A549 (cell line): ENCODE data around the gene ARMS2. TPM values are rescaled to one million over a fixed set of nuclear protein-coding genes. Genes with fewer than 3 reads are reported as not detected.

Experiments used
- ATAC-seq, 2 experiments: fragments of 200-7000 bp in 1 of 2; fragments of >200 bp in 1 of 2; cut with Nextera tagmentation in 1 of 2; cut with Tn5 transposase in 1 of 2; 3 replicates each; pipeline versions ENCODE4 v1.8.0 to v1.9.1; 2018 to 2020; ENCODE audit warnings: mild to moderate bottlenecking in 1 of 2, moderate library complexity in 1 of 2
- CTCF ChIA-PET: fragments of 300-600 bp; sonication (Branson Sonifier 250); formaldehyde crosslinking; extraction: SDS; loops from one replicate; lab custom pipeline; 2021; ENCODE audit warnings: antibody characterized with exemption, inconsistent platforms; lab: Yijun Ruan, JAX
- POLR2A ChIA-PET: fragments of 350-600 bp; formaldehyde crosslinking; extraction: SDS; loops from one replicate; lab custom pipeline; 2021; ENCODE audit warnings: antibody characterized with exemption, inconsistent platforms; lab: Yijun Ruan, JAX
- DNase-seq, 2 experiments: peaks; one replicate each; pipeline versions ENCODE4 v3.0.0 to v3.0.0-alpha.2; 2011 to 2016; ENCODE audit warnings: low read depth in 1 of 2, low spot score in 1 of 2
- FAIRE-seq: peaks from 2 replicates; lab custom pipeline; 2011; peaks lifted over from hg19 to GRCh38; lab: Jason Lieb, UNC
- H3K27ac ChIP-seq, 2 experiments: fragments of >200 bp; sonication (Bioruptor Twin); formaldehyde crosslinking; 3 replicates each; pipeline ENCODE4 v1.5.1; 2016 to 2017
- H3K4me1 ChIP-seq: fragments of >200 bp; sonication (Bioruptor Twin); formaldehyde crosslinking; 3 replicates; pipeline ENCODE4 v1.6.1; 2016
- H3K4me2 ChIP-seq: fragments of >200 bp; sonication (Bioruptor Twin); formaldehyde crosslinking; 3 replicates; pipeline ENCODE4 v1.6.1; 2016
- H3K4me3 ChIP-seq: fragments of >200 bp; sonication (Bioruptor Twin); formaldehyde crosslinking; 3 replicates; pipeline ENCODE4 v1.5.1; 2016
- H3K9me3 ChIP-seq: fragments of >200 bp; sonication (Bioruptor Twin); formaldehyde crosslinking; 3 replicates; pipeline ENCODE4 v1.6.1; 2016
- BCL3 ChIP-seq: fragments of >200 bp; sonication (Bioruptor Twin); formaldehyde crosslinking; IDR thresholded peaks from 3 replicates; pipeline ENCODE4 v1.6.1; 2016
- CHD2 ChIP-seq: fragments of 150-350 bp; IDR thresholded peaks from 2 replicates; pipeline ENCODE4 v1.6.1; 2014; ENCODE audit warnings: low read length; ENCODE audit not compliant: partially characterized antibody
- E2F6 ChIP-seq: IDR thresholded peaks from 2 replicates; pipeline ENCODE4 v1.6.1; 2012; ENCODE audit warnings: low read depth, borderline replicate concordance
- ELK1 ChIP-seq: fragments of 150-350 bp; IDR thresholded peaks from 2 replicates; pipeline ENCODE4 v1.6.1; 2014; ENCODE audit warnings: low read depth, mild to moderate bottlenecking, low read length
- FOSB ChIP-seq: fragments of 250-450 bp; sonication (Bioruptor Pico); IDR thresholded peaks from 2 replicates; pipeline ENCODE4 v1.5.0; 2020; ENCODE audit warnings: mild to moderate bottlenecking, moderate library complexity
- HEYL ChIP-seq: fragments of 250-450 bp; sonication (Bioruptor Pico); IDR thresholded peaks from 2 replicates; pipeline ENCODE4 v1.8.0; 2021; ENCODE audit warnings: mild to moderate bottlenecking, moderate library complexity
- HOXA7 ChIP-seq: fragments of 250-450 bp; sonication (Bioruptor Pico); IDR thresholded peaks from 2 replicates; pipeline ENCODE4 v1.5.0; 2020; ENCODE audit warnings: mild to moderate bottlenecking, moderate library complexity
- HOXB5 ChIP-seq: fragments of 250-450 bp; sonication (Bioruptor Pico); IDR thresholded peaks from 2 replicates; pipeline ENCODE4 v1.5.0; 2020; ENCODE audit warnings: mild to moderate bottlenecking, moderate library complexity
- JUNB ChIP-seq: fragments of >200 bp; sonication (Bioruptor Twin); formaldehyde crosslinking; IDR thresholded peaks from 2 replicates; pipeline ENCODE4 v1.6.1; 2016
- KDM1A ChIP-seq: fragments of 200-600 bp; sonication (generic); IDR thresholded peaks from 2 replicates; pipeline ENCODE4 v1.6.1; 2016; ENCODE audit warnings: low read depth, mild to moderate bottlenecking
- MAFK ChIP-seq: fragments of 450-650 bp; IDR thresholded peaks from 2 replicates; pipeline ENCODE4 v1.6.1; 2014; ENCODE audit not compliant: partially characterized antibody
- MAZ ChIP-seq: fragments of 150-350 bp; IDR thresholded peaks from 2 replicates; pipeline ENCODE4 v1.6.1; 2014; ENCODE audit warnings: antibody characterized with exemption, low read depth, low read length, borderline replicate concordance
- NFE2L2 ChIP-seq: fragments of 150-350 bp; conservative IDR thresholded peaks from 2 replicates; pipeline ENCODE4 v1.6.1; 2014; ENCODE audit warnings: low read length
- NPAS2 ChIP-seq: fragments of 250-450 bp; sonication (Bioruptor Pico); IDR thresholded peaks from 2 replicates; pipeline ENCODE4 v1.8.0; 2022; ENCODE audit warnings: mild to moderate bottlenecking, moderate library complexity, borderline replicate concordance
- NR3C1 ChIP-seq: fragments of >200 bp; sonication (Bioruptor Twin); formaldehyde crosslinking; IDR thresholded peaks from 3 replicates; pipeline ENCODE4 v1.6.1; 2017
- POLR2A ChIP-seq: IDR thresholded peaks from 2 replicates; pipeline ENCODE4 v1.6.1; 2012; ENCODE audit warnings: mild to moderate bottlenecking, low read length
- POLR2AphosphoS2 ChIP-seq: conservative IDR thresholded peaks from 2 replicates; pipeline ENCODE4 v1.6.1; 2012; ENCODE audit warnings: low read length, improper control_type of control experiment, inconsistent platforms
- RARB ChIP-seq: fragments of 250-450 bp; sonication (Bioruptor Pico); IDR thresholded peaks from 2 replicates; pipeline ENCODE4 v1.8.0; 2021; ENCODE audit warnings: mild to moderate bottlenecking, moderate library complexity
- SMC3 ChIP-seq: fragments of >200 bp; sonication (Bioruptor Twin); formaldehyde crosslinking; IDR thresholded peaks from 3 replicates; pipeline ENCODE4 v1.6.1; 2018; ENCODE audit warnings: inconsistent platforms
- TFCP2L1 ChIP-seq: fragments of 250-450 bp; sonication (Bioruptor Pico); IDR thresholded peaks from 2 replicates; pipeline ENCODE4 v1.5.0; 2021; ENCODE audit warnings: mild to moderate bottlenecking
- TP53 ChIP-seq: fragments of 250-450 bp; sonication (Bioruptor Pico); IDR thresholded peaks from 2 replicates; pipeline ENCODE4 v1.5.0; 2021; ENCODE audit warnings: mild to moderate bottlenecking, moderate library complexity
- ZC3H11A ChIP-seq: fragments of 450-650 bp; IDR thresholded peaks from 2 replicates; pipeline ENCODE4 v1.6.1; 2014; ENCODE audit warnings: antibody characterized with exemption, mild to moderate bottlenecking
- ZFP36 ChIP-seq: fragments of 450-650 bp; IDR thresholded peaks from 2 replicates; pipeline ENCODE4 v1.6.1; 2014; ENCODE audit warnings: borderline replicate concordance; ENCODE audit not compliant: partially characterized antibody
- ZNF302 ChIP-seq: fragments of 250-450 bp; sonication (Bioruptor Pico); IDR thresholded peaks from 2 replicates; pipeline ENCODE4 v1.9.0; 2021; ENCODE audit warnings: inconsistent platforms, mild to moderate bottlenecking, moderate library complexity
- WGBS: methylation state at CpG from one replicate; pipeline ENCODE4 v1.1.6; 2017; ENCODE audit errors: missing lambda C conversion rate; 5-methylcytosine and 5-hydroxymethylcytosine counted together
- polyA plus RNA-seq, 4 experiments: library from polyadenylated mRNA; depleted of rRNA in 3 of 4; stranded (reverse); fragments of >200 nt; fragmentation: RNase III in 1 of 4; extraction: RNeasy Plus Mini Kit Qiagen cat#74134 plus additional on column Dnase treatment in 1 of 4; gene quantifications; 2 replicates in 3 of 4; 3 replicates in 1 of 4; pipeline ENCODE4 v1.2.3, GENCODE V29; 2011 to 2017

ARMS2 gene
- polyA plus RNA-seq, 2 of the 4 experiments (the other 2 are of a cell fraction) = not detected

GRCh38 chr10:122478971-122479370 lies 24.5 kb downstream of the ARMS2 start:
- no peak overlapping the region for H3K4me2 ChIP-seq
- TF ChIP-seq HOXB5 (CRISPR knock-in tag) (no peak), RARB (CRISPR knock-in tag) (no peak), NPAS2 (CRISPR knock-in tag) (no peak), ELK1 (no peak), KDM1A (no peak), JUNB (no peak), MAZ (no peak), SMC3 (no peak), ZFP36 (no peak), ZC3H11A (no peak), E2F6 (no peak), HEYL (CRISPR knock-in tag) (no peak), MAFK (no peak)
- WGBS = 80% methylated on average over 7 of the region's 7 CpGs
- no peaks in the 10 kb centered on the region for H3K4me1 ChIP-seq
- no peak for FAIRE-seq
- ChIA-PET POLR2A (interaction anchor here (0.6 kb wide), 1 partner anchor 10 kb away, joined by 3 read pairs; no protein-coding TSS in a partner anchor), CTCF (interaction anchor here (1.4 to 2.6 kb wide), 3 partner anchors 10 to 86 kb away, joined by 5 to 11 read pairs (median 8); no protein-coding TSS in a partner anchor)
- no peak for ATAC-seq
- no peak overlapping the region for H3K4me3 ChIP-seq
- DNase-seq = no peak
- H3K27ac ChIP-seq = no peak overlapping the region
- peaks cover 4% of the 10 kb centered on the region; the same call in 1 of the 3 replicates for H3K9me3 ChIP-seq

- ChIA-PET CTCF (interaction anchor here (0.7 to 2.5 kb wide), 3 partner anchors 11 to 201 kb away, joined by 3 to 8 read pairs (median 5); no protein-coding TSS in a partner anchor), POLR2A (no interaction called here)
- no peak overlapping the region for H3K4me2 ChIP-seq
- no peak for FAIRE-seq
- H3K4me1 ChIP-seq = no peaks in the 10 kb centered on the region
- no peak overlapping the region for H3K4me3 ChIP-seq
- WGBS = 85% methylated on average over 10 of the region's 10 CpGs
- H3K9me3 ChIP-seq = peaks cover 4% of the 10 kb centered on the region; the same call in 1 of the 3 replicates
- DNase-seq = no peak
- no peak overlapping the region for H3K27ac ChIP-seq
- ATAC-seq = no peak
- TF ChIP-seq HOXA7 (CRISPR knock-in tag) = no peak
- no peak for TF ChIP-seq TP53 (CRISPR knock-in tag)
- no peak for TF ChIP-seq NPAS2 (CRISPR knock-in tag)
- no peak for TF ChIP-seq NFE2L2
- TF ChIP-seq ZC3H11A = no peak
- no peak for TF ChIP-seq NR3C1
- TF ChIP-seq SMC3 = no peak
- TF ChIP-seq ZNF302 (CRISPR knock-in tag) = no peak
Observed at GRCh38 chr10:122480146-122480833, 25.8 kb downstream of the ARMS2 start.

- TF ChIP-seq TFCP2L1 (CRISPR knock-in tag) = no peak
- no peak for TF ChIP-seq FOSB
- no peak for TF ChIP-seq CHD2
- TF ChIP-seq BCL3 = no peak
- no peak for TF ChIP-seq POLR2A
- TF ChIP-seq POLR2AphosphoS2 = no peak
- no peak for TF ChIP-seq E2F6
- no peak overlapping the region for H3K4me3 ChIP-seq
- no peak overlapping the region for H3K4me2 ChIP-seq
- H3K27ac ChIP-seq = no peak overlapping the region
- CTCF ChIA-PET = interaction anchor here (0.7 kb wide), 1 partner anchor 202 kb away, joined by 3 read pairs; no protein-coding TSS in a partner anchor
- no peak for ATAC-seq
- H3K9me3 ChIP-seq = peaks cover 4% of the 10 kb centered on the region; the same call in 1 of the 3 replicates
- 61% methylated on average over 6 of the region's 6 CpGs for WGBS
- H3K4me1 ChIP-seq = no peaks in the 10 kb centered on the region
- POLR2A ChIA-PET = no interaction called here
- no peak for DNase-seq
- FAIRE-seq = no peak
Observed at GRCh38 chr10:122481296-122482056, 27.0 kb downstream of the ARMS2 start.
